ENCODE results near the gene LDLRAD4.

Gene LDLRAD4

DNA sequence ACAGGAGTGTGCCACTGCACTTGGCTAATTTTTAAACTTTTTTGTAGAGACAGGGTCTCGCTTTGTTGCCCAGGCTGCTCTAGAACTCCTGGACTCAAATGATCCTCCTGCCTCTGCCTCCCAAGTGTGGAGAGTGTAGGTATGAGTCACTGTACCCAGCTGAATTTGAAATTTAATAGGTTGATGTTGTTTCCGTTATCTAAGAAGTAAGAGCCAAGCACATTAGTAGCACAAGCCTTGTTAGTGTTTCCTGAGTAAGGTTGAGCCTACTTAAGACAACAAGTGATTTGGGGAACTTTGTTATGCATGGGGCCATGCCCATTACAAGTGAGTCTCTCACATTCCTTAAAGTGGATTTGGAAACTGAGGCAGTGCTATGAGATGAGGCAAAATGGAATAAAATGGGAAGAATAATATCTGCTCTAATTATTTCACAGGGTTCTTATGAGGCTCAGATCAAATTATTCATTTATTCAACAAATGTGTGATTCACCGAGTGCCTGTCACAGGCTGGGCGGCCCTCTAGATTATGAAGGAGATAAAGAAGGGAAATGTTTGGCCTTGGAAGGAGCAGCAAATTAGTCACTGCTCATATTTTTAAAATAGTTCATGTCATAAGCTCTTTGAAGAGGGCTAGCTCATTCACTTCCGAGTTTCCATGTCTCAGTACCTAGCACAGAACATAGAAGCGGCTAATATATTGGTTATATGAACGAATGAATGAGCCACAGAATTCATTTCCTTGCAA is 217.2 kb downstream of the LDLRAD4 start:
- DNase-seq (ENCODE audit: extremely low spot score, insufficient read length, low read depth) (no peak), FAIRE-seq (no peak)

- no peak for DNase-seq (ENCODE audit: extremely low spot score, insufficient read length, low read depth)
- FAIRE-seq, result no peak
Measured at GRCh38 chr18:13436576-13436975, 218.0 kb downstream of the LDLRAD4 start.

DNA sequence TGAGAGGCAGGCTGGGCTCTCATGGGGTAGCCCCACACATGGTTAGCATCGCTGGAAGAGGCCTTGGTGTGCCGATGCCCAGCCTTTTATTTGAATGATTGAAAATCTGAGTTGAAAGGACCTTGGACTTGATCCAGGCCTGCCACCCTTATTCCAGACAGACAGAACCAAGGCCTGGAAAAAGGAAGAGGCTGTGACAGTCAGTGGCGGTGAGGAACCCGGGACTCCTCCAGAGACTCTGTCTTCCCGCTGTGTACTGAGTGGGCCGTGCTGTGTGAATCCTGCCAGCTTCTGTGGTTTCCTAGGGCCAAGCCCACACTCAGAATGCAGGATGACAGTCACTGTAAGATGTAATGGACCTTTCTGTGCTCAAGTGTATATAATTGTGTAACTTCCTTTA is 218.5 kb downstream of the LDLRAD4 start:
- FAIRE-seq (no peak), DNase-seq (ENCODE audit: extremely low spot score, insufficient read length, low read depth) (no peak)

- no peak for DNase-seq (ENCODE audit: extremely low spot score, insufficient read length, low read depth)
- no peak for FAIRE-seq
Measured at GRCh38 chr18:13437796-13438506, 219.4 kb downstream of the LDLRAD4 start.

GRCh38 chr18:13438507-13439056 is 220.0 kb downstream of the LDLRAD4 start:
- no peak for DNase-seq (ENCODE audit: extremely low spot score, insufficient read length, low read depth)
- FAIRE-seq, result no peak

- DNase-seq (ENCODE audit: extremely low spot score, insufficient read length, low read depth) (no peak), FAIRE-seq (no peak)
Measured at GRCh38 chr18:13439461-13439860, 220.9 kb downstream of the LDLRAD4 start.

- DNase-seq (ENCODE audit: extremely low spot score, insufficient read length, low read depth) (no peak), FAIRE-seq (no peak)
Measured at GRCh38 chr18:13440277-13441248, 222.0 kb downstream of the LDLRAD4 start.

DNA sequence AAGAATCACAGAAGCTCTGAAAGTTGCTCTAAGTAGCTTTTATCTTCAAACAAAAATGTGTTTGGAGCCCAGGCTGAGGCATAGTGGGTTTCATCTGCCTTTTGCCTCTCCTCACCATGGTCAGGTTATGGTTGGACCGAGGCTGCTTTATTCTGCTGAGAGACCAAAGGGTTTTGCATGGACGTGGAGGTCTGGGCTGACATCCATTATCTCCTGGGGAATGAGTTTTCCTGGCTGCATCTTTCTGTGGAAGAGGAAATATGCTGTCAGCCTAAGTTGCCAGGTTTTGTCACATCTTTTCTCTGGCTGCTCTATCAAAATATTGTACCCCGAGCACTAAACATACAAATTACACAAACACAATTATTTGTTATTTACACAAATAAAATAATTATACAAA is 223.2 kb downstream of the LDLRAD4 start:
- FAIRE-seq (no peak), DNase-seq (ENCODE audit: extremely low spot score, insufficient read length, low read depth) (no peak)

DNA sequence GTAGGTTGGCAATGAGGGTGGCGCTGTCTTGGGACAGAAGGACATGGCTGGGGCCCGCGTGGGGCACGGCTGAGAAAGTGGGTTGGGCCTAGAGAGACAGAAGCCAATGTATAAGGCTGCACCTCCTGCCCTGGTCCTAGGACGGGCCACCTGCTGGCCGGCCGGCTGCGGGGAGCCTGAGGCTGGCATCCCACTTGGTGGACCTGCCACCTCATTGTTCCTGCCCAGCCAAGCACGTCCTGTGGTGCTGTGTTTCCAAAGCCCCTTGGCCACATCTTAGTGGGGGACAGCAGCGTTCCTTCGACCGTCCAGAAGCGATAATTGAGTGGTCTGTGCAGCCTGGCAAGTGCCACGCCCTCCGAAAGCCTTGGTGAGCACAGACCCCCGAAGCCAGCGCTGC is 223.9 kb downstream of the LDLRAD4 start:
- FAIRE-seq (no peak), DNase-seq (ENCODE audit: extremely low spot score, insufficient read length, low read depth) (no peak)

DNA sequence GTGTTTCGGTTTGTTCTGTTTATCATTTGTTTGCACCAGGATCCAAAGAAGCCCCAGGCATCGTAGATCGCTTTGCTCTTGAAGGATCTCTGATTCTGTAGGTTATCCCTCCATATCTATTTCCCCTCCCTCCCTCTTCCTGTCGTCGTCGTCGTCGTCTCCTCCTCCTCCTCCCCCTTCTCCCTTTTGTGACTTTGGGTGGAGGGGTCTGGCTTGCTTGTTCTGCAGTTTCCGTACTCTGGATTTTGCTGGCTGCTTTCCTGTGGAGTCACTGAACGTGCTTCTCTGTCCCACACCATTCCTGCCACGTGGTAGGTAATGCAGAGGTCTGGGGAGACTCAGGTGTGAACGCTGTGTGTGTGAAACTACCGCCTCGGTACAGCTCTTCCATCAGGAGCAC is 225.0 kb downstream of the LDLRAD4 start:
- no peak for FAIRE-seq
- no peak for DNase-seq (ENCODE audit: extremely low spot score, insufficient read length, low read depth)

DNA sequence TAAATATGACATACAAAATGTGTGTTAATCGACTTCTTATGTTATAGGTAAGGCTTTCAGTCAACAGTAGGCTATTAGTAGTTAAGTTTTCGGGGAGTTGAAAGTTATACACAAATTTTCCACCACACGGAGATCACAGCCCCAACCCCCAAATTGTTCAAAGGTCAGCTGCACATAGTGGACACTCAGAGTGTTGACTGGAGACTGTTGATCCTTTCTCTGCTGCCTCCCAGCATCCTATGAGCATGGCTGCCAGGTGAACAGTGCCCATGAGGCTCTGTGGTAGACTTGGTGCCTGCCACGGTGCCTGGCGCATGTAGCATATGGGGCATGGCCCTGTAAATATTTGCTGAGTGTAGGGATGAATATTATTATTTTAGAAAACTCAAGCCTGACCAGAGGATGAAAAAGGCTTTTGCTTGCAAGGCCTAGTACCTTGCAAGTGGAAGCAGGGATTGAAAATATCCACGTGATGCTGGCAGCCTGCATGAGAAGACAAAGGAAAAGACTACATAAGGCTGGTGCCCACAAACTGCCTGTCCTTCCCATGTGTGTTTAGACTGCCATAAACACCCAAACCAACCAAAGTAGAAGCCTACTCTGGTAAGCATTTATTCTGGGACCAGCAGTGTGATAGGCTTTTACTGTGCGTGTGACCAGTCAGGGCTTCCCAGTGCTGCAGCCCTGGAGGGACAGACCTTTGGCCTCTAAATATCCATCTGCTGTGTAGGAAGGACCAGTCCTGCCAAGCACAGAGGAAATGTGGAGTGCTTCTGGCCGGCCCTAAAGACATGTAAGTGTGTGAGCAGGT is 226.1 kb downstream of the LDLRAD4 start:
- FAIRE-seq (no peak), DNase-seq (ENCODE audit: extremely low spot score, insufficient read length, low read depth) (no peak)

GRCh38 chr18:13445241-13445897 is 226.8 kb downstream of the LDLRAD4 start:
- no peak for DNase-seq (ENCODE audit: extremely low spot score, insufficient read length, low read depth)
- no peak for FAIRE-seq

- no peak for FAIRE-seq
- no peak for DNase-seq (ENCODE audit: extremely low spot score, insufficient read length, low read depth)
Measured at GRCh38 chr18:13446024-13446423, 227.5 kb downstream of the LDLRAD4 start.

DNA sequence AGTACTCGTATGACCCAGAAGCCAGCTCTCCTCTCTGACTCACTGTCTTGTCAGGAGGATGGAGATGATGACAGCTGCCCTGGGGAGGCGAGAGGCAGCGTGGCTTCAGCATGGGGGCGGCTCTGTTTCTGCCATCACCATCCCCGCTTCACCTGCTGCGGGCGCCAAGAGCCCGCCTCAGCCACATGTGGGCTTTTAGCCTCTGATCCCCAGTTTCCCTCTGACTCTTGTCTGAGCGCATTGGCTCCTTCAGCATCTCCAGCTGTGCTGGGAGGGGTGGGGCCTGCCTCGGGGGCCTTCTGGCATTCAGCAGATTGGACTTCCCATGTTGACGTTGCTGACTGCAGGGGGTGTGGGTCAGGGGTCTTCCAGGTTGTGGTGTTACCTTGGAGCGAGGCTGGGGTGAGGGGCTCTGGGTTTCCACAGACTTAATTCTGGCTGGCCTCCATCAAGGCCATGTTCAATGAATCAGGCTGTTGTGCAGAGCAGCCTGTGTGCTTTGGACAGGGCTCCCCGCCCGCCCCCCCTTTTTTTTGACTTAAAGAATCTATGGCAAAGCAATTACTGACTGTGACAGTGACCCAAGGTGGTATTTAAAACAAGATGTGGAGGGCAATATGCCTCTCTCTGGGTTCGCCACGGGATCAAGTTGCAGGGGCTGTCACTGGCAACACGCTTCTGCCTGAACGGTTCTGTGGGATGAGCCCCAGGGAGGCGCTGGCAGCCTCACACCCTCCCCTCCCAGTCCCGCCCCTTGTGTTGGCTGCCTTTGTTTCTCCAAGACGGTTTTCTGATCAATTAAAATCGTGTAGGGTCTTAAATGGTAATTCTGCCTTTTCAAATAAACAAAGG is 228.3 kb downstream of the LDLRAD4 start:
- DNase-seq (ENCODE audit: extremely low spot score, insufficient read length, low read depth) (no peak), FAIRE-seq (no peak)

DNA sequence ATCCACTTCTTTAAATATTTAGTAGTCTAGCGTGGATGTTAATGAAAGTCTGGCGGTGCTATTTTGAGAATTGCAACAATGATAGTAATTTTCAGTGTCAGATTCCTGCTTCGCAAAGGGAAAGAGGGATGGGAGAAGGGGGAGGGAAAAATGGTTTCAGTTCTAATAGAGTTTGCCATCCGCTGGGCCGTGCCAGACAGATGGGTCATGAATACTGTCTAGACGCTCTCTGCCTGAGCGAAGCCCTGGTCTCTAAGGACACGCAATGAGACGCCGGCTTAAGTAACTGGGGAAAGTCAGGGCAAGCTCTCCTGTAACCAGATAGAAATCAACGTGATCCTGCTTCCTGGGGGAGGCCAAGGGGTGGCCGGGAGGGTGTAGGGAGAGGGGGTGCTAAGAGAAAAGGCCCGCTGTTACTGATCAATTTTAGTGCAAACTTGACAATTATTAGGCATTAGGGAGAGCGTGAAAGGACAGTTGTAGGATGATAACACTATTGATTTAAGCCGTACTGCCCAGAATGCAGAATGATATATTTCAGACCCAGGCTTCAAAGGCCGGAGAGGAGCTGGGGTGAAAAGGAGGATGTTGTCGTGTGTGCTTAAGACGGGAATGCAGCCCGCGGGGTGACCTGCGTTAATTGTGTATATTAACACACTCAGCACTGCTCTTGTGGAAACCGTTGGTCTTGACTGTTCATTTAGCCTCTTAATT is 229.2 kb downstream of the LDLRAD4 start:
- DNase-seq (ENCODE audit: extremely low spot score, insufficient read length, low read depth) (no peak), FAIRE-seq (no peak)

- no peak for FAIRE-seq
- DNase-seq (ENCODE audit: extremely low spot score, insufficient read length, low read depth), result no peak
Measured at GRCh38 chr18:13448335-13448795, 229.8 kb downstream of the LDLRAD4 start.

DNA sequence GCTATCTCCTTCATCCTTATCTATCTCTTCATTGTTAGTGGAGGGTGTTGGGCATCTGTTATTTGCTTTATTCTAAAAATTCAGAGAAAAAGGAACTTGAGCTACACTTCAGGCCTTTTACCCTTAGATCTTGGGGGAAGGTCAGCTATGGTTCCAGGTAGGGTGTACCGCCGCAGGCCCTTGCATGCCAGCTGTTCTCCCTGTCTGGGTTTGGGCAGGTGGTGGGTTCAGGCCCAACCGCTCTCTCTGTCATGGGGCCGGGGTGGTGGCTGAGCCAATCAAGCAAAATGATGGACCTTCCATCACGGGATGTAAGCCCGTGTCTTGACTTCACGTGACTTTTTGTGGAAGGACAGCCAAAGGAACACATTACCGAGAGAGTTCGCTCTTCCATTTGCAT is 231.1 kb downstream of the LDLRAD4 start:
- FAIRE-seq (no peak), DNase-seq (ENCODE audit: extremely low spot score, insufficient read length, low read depth) (no peak)

Measured in GM18507 (cell line).